Measurements from ENCODE around the gene ENTREP3. TPM values are rescaled to one million over a fixed set of nuclear protein-coding genes. Genes with fewer than 3 reads are reported as not detected.

The ENTREP3 gene
- total RNA-seq, 1 experiment from 2014 or later = 8.1 TPM

DNA sequence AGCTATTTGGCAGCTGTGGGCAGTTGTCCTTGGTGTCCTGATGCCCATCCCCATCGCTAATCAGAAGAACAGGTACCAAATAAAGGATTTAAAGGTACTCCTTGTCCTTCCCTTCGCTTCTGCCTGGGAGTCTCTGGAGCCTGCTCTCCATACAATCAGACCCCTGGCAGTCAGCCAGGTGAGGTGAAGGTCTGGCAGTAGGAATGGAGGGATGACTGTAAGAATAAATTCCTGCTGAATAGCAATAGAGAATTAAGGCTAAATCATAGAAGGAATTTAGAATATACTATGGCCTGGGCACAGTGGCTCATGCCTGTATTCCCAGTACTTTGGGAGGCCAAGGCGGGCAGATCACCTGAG is 56.8 kb downstream of the ENTREP3 start:
- DNase-seq (ENCODE audit: low read depth) = no peak

DNA sequence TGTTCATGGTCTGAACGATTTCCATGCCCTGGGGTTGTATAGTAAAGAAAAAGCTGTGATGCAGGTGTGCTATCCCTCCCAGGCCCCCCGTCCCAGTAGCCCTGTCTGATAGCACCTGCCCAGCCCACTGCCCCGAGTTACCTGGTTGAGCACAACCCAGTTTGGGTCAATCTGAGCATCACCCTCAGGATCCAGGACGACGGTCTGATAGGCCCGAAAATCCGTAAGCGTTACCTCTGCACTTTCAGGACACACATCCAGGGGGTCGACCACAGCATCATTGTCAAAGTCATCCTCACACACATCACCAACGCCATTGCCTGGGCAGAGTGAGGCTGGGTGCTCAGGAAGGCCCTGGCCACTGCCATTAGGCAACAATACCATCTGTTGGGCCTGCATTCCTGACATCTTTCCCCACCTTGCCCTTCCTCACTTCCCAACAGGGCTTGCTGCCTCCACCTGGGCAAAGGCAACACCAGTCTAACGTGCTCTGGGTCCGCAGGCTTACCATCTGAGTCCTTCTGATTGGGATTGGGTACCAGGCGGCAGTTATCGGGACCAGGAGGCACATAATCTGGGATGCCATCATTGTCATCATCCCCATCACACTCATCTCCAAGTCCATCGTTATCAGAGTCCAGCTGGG is 57.3 kb downstream of the ENTREP3 start:
- no peak for DNase-seq (ENCODE audit: low read depth)

Other genes starting within 250 kb of the ENTREP3 start
- gene DCST2, start 221.7 kb downstream of the ENTREP3 start, total RNA-seq (2014; rRNA removed; shearing (Covaris generic)) = not detected in 2 replicates
- gene DCST1, start 221.7 kb downstream of the ENTREP3 start, total RNA-seq (2014; rRNA removed; shearing (Covaris generic)) = not detected in 2 replicates
- gene ADAM15, start 204.2 kb downstream of the ENTREP3 start, total RNA-seq (2014; rRNA removed; shearing (Covaris generic)) = 74.5 and 90.0 TPM in 2 replicates
- gene EFNA4, start 191.7 kb downstream of the ENTREP3 start, total RNA-seq (2014; rRNA removed; shearing (Covaris generic)) = 22.8 and 36.2 TPM in 2 replicates
- 0.59 and 2.9 TPM in 2 replicates for gene EFNA3, start 176.6 kb downstream of the ENTREP3 start, total RNA-seq (2014; rRNA removed; shearing (Covaris generic))
- 15.1 and 17.9 TPM in 2 replicates for gene EFNA1, start 127.6 kb downstream of the ENTREP3 start, total RNA-seq (2014; rRNA removed; shearing (Covaris generic))
- gene SLC50A1, start 119.6 kb downstream of the ENTREP3 start, total RNA-seq (2014; rRNA removed; shearing (Covaris generic)) = 55.7 and 62.9 TPM in 2 replicates
- 88.4 and 175 TPM in 2 replicates for gene DPM3, start 115.0 kb downstream of the ENTREP3 start, total RNA-seq (2014; rRNA removed; shearing (Covaris generic))
- gene KRTCAP2, start 82.2 kb downstream of the ENTREP3 start, total RNA-seq (2014; rRNA removed; shearing (Covaris generic)) = 209 and 323 TPM in 2 replicates
- 1.1 and 3.1 TPM in 2 replicates for gene TRIM46, start 81.6 kb downstream of the ENTREP3 start, total RNA-seq (2014; rRNA removed; shearing (Covaris generic))
- gene THBS3, start 47.6 kb downstream of the ENTREP3 start, total RNA-seq (2014; rRNA removed; shearing (Covaris generic)) = 10.0 and 12.7 TPM in 2 replicates
- 92.8 and 95.2 TPM in 2 replicates for gene MTX1, start 46.8 kb downstream of the ENTREP3 start, total RNA-seq (2014; rRNA removed; shearing (Covaris generic))
- gene SCAMP3, start 6.9 kb upstream of the ENTREP3 start, total RNA-seq (2014; rRNA removed; shearing (Covaris generic)) = 125 and 133 TPM in 2 replicates
- 15.1 and 15.8 TPM in 2 replicates for gene CLK2, start 18.0 kb upstream of the ENTREP3 start, total RNA-seq (2014; rRNA removed; shearing (Covaris generic))
- 0.66 and 1.7 TPM in 2 replicates for gene HCN3, start 22.0 kb upstream of the ENTREP3 start, total RNA-seq (2014; rRNA removed; shearing (Covaris generic))
- not detected in 2 replicates for gene PKLR, start 46.0 kb upstream of the ENTREP3 start, total RNA-seq (2014; rRNA removed; shearing (Covaris generic))
- gene FDPS, start 53.4 kb upstream of the ENTREP3 start, total RNA-seq (2014; rRNA removed; shearing (Covaris generic)) = 203 and 262 TPM in 2 replicates
- 49.0 and 52.9 TPM in 2 replicates for gene RUSC1, start 65.4 kb upstream of the ENTREP3 start, total RNA-seq (2014; rRNA removed; shearing (Covaris generic))

Data from M059J (cell line).